ENCODE data around the gene ABCA4. TPM values are rescaled to one million over a fixed set of nuclear protein-coding genes. Genes with fewer than 3 reads are reported as not detected.

Gene ABCA4
- total and polyA plus RNA-seq, 2 donors (not counting 3 experiments of a cell fraction or from before 2014, with no cell fraction given), result 2.3 to 4.9 TPM

GRCh38 chr1:94110021-94110761 lies 10.8 kb downstream of the ABCA4 start:
- Histone ChIP-seq H3K36me3 (ENCODE audit: control insufficient read depth in 2 of 2, extremely low read depth in 1 of 2, insufficient read depth in 2 of 2, low read length in 2 of 2) (no peaks in the 10 kb centered on the region), H2AFZ (ENCODE audit: low read depth, low read length) (no peak overlapping the region), H3K27ac (ENCODE audit: insufficient read depth, low read depth, low read length) (no peak overlapping the region), H3K9me3 (replicated peaks; ENCODE audit: control insufficient read depth, insufficient read depth, low read length) (no peaks in the 10 kb centered on the region), H3K4me2 (ENCODE audit: insufficient read depth, low read length) (no peak overlapping the region), H3K9me1 (replicated peaks; ENCODE audit: control insufficient read depth, extremely low read depth, insufficient read depth, low read length) (no peaks in the 10 kb centered on the region), H4K20me1 (replicated peaks; ENCODE audit: control insufficient read depth, extremely low read depth, insufficient read depth, low read length) (no peaks in the 10 kb centered on the region), H3K79me2 (ENCODE audit: control insufficient read depth, insufficient read depth, low read length) (no peaks in the 10 kb centered on the region), H3K27me3 (ENCODE audit: control insufficient read depth in 2 of 2, insufficient read depth in 2 of 2, low read length in 2 of 2) (no peaks in the 10 kb centered on the region), H3K4me1 (ENCODE audit: control insufficient read depth, extremely low read depth, insufficient read depth, low read length) (peaks cover 4% of the 10 kb centered on the region), H3K4me3 (replicated peaks in 1 of 3; ENCODE audit: insufficient read depth in 1 of 3, low read depth in 1 of 3, low read length in 3 of 3) (no peak overlapping the region), H3K9ac (replicated peaks; ENCODE audit: extremely low read depth, insufficient read depth, low read length) (no peak overlapping the region)
- peak; percentile 82 for DNase-seq (ENCODE audit: low read depth, low spot score)
- no peak for TF ChIP-seq EZH2 (IDR thresholded peaks at IDR 0.05; ENCODE audit: borderline replicate concordance, low read depth, low read length, severe bottlenecking)
- peak; percentile 10 for TF ChIP-seq MAX (IDR thresholded peaks at IDR 0.05; ENCODE audit: insufficient read depth, insufficient read length)
- ChIA-PET CTCF (interaction anchor here (0.6 to 2.5 kb wide), 8 partner anchors 9 to 225 kb away, joined by 3 to 7 read pairs (median 4); no protein-coding TSS in a partner anchor), POLR2A (no interaction called here)
- intact Hi-C loops (cut with micrococcal nuclease), result no loop called here
- no peak for FAIRE-seq
- BruUV-seq (replicated peaks), result no TSS peak
- dilution Hi-C loops (cut with MboI; ENCODE audit: extremely low pct_ligation_motif_present, low sequenced_read_pairs), result no loop called here

GRCh38 chr1:94109478-94109877 lies 11.5 kb downstream of the ABCA4 start:
- no peak overlapping the region for H3K4me2 ChIP-seq (ENCODE audit: insufficient read depth, low read length)
- BruUV-seq (replicated peaks), result no TSS peak
- no peak for FAIRE-seq
- peaks cover 4% of the 10 kb centered on the region for H3K4me1 ChIP-seq (ENCODE audit: control insufficient read depth, extremely low read depth, insufficient read depth, low read length)
- no peak overlapping the region for H3K9ac ChIP-seq (replicated peaks; ENCODE audit: extremely low read depth, insufficient read depth, low read length)
- H3K27me3 ChIP-seq (ENCODE audit: control insufficient read depth in 2 of 2, insufficient read depth in 2 of 2, low read length in 2 of 2), result no peaks in the 10 kb centered on the region
- H3K4me3 ChIP-seq (replicated peaks in 1 of 3; ENCODE audit: insufficient read depth in 1 of 3, low read depth in 1 of 3, low read length in 3 of 3), result no peak overlapping the region
- no peak for TF ChIP-seq MAX (IDR thresholded peaks at IDR 0.05; ENCODE audit: insufficient read depth, insufficient read length)
- TF ChIP-seq EZH2 (IDR thresholded peaks at IDR 0.05; ENCODE audit: borderline replicate concordance, low read depth, low read length, severe bottlenecking), result no peak
- TF ChIP-seq JUN (IDR thresholded peaks at IDR 0.05; ENCODE audit: borderline replicate concordance, insufficient read depth, insufficient read length, low read depth), result no peak
- TF ChIP-seq POLR2A (IDR thresholded peaks at IDR 0.05; ENCODE audit: low read depth, low read length), result no peak
- TF ChIP-seq GATA2 (IDR thresholded peaks at IDR 0.05; ENCODE audit: insufficient read depth, insufficient read length, low read depth, low read length), result no peak
- intact Hi-C loops (cut with micrococcal nuclease), result no loop called here
- H3K79me2 ChIP-seq (ENCODE audit: control insufficient read depth, insufficient read depth, low read length), result no peaks in the 10 kb centered on the region
- ChIA-PET POLR2A (no interaction called here), CTCF (interaction anchor here (1.0 to 2.5 kb wide), 6 partner anchors 9 to 226 kb away, joined by 3 to 7 read pairs (median 4); no protein-coding TSS in a partner anchor)
- DNase-seq (ENCODE audit: low read depth, low spot score), result no peak
- dilution Hi-C loops (cut with MboI; ENCODE audit: extremely low pct_ligation_motif_present, low sequenced_read_pairs), result no loop called here
- H3K27ac ChIP-seq (ENCODE audit: insufficient read depth, low read depth, low read length), result no peak overlapping the region
- H3K9me1 ChIP-seq (replicated peaks; ENCODE audit: control insufficient read depth, extremely low read depth, insufficient read depth, low read length), result no peaks in the 10 kb centered on the region
- no peaks in the 10 kb centered on the region for H4K20me1 ChIP-seq (replicated peaks; ENCODE audit: control insufficient read depth, extremely low read depth, insufficient read depth, low read length)
- H3K9me3 ChIP-seq (replicated peaks; ENCODE audit: control insufficient read depth, insufficient read depth, low read length), result no peaks in the 10 kb centered on the region
- no peaks in the 10 kb centered on the region for H3K36me3 ChIP-seq (ENCODE audit: control insufficient read depth in 2 of 2, extremely low read depth in 1 of 2, insufficient read depth in 2 of 2, low read length in 2 of 2)
- H2AFZ ChIP-seq (ENCODE audit: low read depth, low read length), result no peak overlapping the region

Data from endothelial cell of umbilical vein (primary cell).